Type B pancreatic cell (in vitro differentiated cells): ENCODE data around the gene KMT2E. TPM values are rescaled to one million over a fixed set of nuclear protein-coding genes. Genes with fewer than 3 reads are reported as not detected.

Source experiments
- DNase-seq: peaks from one replicate; pipeline ENCODE4 v3.0.0; 2021; ENCODE audit warnings: mixed read lengths; ENCODE audit not compliant: unreplicated experiment; ENCODE audit errors: extremely low spot score
- H3K27ac Mint-ChIP-seq: 2 replicates; pipeline ENCODE4 v1.8.0; 2021; ENCODE audit warnings: mild to moderate bottlenecking, mixed read lengths
- H3K27me3 Mint-ChIP-seq: 2 replicates; pipeline ENCODE4 v1.8.0; 2021; ENCODE audit warnings: mixed read lengths
- H3K36me3 Mint-ChIP-seq: 2 replicates; pipeline ENCODE4 v1.8.0; 2021; ENCODE audit warnings: mixed read lengths
- H3K4me1 Mint-ChIP-seq: one replicate; pipeline ENCODE4 v1.8.0; 2021; ENCODE audit warnings: mixed read lengths; ENCODE audit not compliant: unreplicated experiment
- H3K4me3 Mint-ChIP-seq: 2 replicates; pipeline ENCODE4 v1.8.0; 2021; ENCODE audit warnings: mild to moderate bottlenecking, mixed read lengths
- H3K9me3 Mint-ChIP-seq: 2 replicates; pipeline ENCODE4 v1.8.0; 2021; ENCODE audit warnings: mixed read lengths
- CTCF ChIP-seq: fragments of 200-600 bp; sonication (generic); conservative IDR thresholded peaks from 2 replicates; pipeline ENCODE4 v1.5.0; 2021; ENCODE audit warnings: antibody characterized with exemption, mild to moderate bottlenecking
- total RNA-seq: library from RNA; stranded (reverse); gene quantifications from 2 replicates; pipeline ENCODE4 v1.2.1, GENCODE V29; 2021; ENCODE audit warnings: low replicate concordance

Gene KMT2E
- total RNA-seq, 1 donor from 2014 or later = 75.6 TPM

DNA sequence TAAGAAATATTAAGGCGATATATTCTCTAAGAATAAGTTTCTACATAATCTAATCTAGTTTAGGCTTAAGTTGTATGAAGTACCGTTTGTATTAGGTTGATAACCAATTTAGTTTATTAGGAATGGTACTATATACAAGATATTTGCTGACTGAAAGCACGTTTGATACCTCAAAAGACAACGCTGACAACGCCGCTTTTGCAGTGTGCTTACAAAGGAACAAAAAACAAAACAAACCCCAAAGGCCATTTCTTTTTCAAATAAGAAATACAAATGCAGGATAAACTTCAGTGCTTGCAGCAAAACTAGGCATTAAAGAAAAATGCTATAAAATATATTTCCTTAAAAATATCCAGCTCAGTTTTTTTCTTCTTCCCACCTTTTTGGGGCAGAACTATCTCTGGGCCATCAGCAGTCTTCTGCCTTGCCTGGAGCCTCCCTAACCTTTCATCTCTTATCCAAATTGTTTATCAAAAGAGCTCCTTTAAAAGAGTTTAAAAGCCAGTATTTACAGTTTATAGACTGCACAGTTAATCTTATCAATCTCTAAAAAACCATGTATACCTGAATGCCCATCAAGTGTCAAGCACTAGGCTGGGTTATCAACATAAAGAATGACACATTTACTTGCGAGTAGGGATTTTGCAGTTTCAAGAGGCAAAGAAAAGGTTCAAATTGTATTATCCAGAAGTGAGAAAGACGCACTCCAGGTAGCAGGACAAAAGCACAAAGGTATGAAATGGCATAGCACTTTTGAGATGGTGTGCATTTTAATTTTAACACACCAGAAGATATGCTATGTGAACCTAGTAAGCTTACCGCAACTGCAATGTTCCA is 4.1 kb upstream of the KMT2E start:
- H3K27me3 Mint-ChIP-seq = peaks cover 8% of the 10 kb centered on the region
- TF ChIP-seq CTCF = no peak
- peak overlapping the region; percentile 99 for H3K4me3 Mint-ChIP-seq
- no peak for DNase-seq
- peaks cover 30% of the 10 kb centered on the region for H3K4me1 Mint-ChIP-seq
- peak overlapping the region; percentile 100 for H3K27ac Mint-ChIP-seq
- no peaks in the 10 kb centered on the region for H3K9me3 Mint-ChIP-seq
- peaks cover 32% of the 10 kb centered on the region for H3K36me3 Mint-ChIP-seq

DNA sequence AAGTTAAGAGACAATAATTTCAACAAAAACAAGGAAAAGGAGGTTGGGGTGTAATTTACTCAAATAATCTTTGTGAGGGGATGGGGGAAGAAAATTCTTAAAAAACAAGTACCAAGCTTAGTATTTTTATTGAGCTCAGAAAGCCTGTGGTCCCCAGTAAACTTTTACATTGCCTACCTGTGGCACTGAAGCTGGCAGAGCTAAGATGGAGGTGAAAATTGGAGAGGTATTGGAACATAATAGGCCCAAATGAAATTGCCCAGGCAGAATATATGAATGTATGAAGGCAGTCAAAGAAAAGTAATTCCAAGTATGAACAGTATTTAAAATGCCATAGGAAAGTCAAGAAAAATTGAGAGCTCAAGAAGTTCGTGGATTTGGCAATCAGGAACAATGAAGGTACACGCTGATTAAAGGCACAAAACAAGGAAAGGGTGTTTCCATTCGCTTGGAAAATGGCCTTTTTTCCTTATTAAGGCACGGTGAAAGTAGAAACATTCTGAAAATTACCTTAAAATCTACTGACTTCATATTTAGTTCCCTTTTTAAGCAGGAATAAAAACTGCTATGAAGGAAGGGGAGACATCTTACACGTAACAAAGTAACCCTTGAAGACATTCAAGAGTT is 3.4 kb upstream of the KMT2E start:
- DNase-seq = no peak
- Mint-ChIP-seq H3K9me3 (no peaks in the 10 kb centered on the region), H3K4me1 (peaks cover 27% of the 10 kb centered on the region), H3K27ac (peak overlapping the region; percentile 100), H3K36me3 (peaks cover 27% of the 10 kb centered on the region), H3K27me3 (peaks cover 8% of the 10 kb centered on the region), H3K4me3 (peak overlapping the region; percentile 99)
- no peak for TF ChIP-seq CTCF

GRCh38 chr7:105011141-105011830 is 2.7 kb upstream of the KMT2E start:
- peaks cover 26% of the 10 kb centered on the region for H3K4me1 Mint-ChIP-seq
- no peaks in the 10 kb centered on the region for H3K9me3 Mint-ChIP-seq
- no peak for DNase-seq

DNA sequence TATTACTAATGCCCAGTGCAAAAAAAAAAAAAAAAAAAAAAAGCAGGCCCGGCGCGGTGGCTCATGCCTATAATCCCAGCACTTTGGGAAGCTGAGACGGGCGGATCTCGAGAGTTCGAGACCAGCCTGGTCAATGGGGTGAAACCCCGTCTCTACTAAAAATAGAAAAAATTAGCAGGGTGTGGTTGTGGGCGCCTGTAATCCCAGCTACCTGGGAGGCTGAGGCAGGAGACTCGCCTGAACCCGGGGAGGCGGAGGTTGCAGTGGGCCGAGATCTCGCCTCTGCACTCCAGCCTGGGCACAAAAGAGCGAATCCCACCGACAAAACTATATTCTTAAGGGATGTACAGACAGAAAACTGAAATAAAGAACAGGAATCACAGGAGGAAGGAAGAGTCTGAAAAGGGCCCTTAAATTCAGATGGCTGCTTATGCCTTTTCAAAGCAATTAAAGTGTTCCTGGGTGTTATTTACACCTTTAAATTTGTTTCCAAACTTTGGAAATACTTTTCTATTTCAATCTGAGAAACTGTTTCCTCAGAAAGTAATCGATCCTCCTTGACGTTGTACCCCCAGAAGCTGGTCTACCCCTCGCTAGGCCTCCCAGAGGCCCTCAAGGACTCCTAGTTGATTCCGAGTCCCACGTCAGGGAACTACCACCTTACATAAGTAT is 2.0 kb upstream of the KMT2E start:
- peak overlapping the region; percentile 100 for H3K27ac Mint-ChIP-seq
- no peak for TF ChIP-seq CTCF
- H3K27me3 Mint-ChIP-seq = peaks cover 8% of the 10 kb centered on the region
- peaks cover 21% of the 10 kb centered on the region for H3K4me1 Mint-ChIP-seq
- DNase-seq = no peak
- no peaks in the 10 kb centered on the region for H3K9me3 Mint-ChIP-seq
- peak overlapping the region; percentile 99 for H3K4me3 Mint-ChIP-seq
- peaks cover 21% of the 10 kb centered on the region for H3K36me3 Mint-ChIP-seq

More at GRCh38 chr7:105011141-105011830, 2.7 kb upstream of the KMT2E start:
- TF ChIP-seq CTCF = no peak
- peaks cover 24% of the 10 kb centered on the region for H3K36me3 Mint-ChIP-seq
- H3K4me3 Mint-ChIP-seq = peak overlapping the region; percentile 99
- peak overlapping the region; percentile 100 for H3K27ac Mint-ChIP-seq
- H3K27me3 Mint-ChIP-seq = peaks cover 8% of the 10 kb centered on the region

GRCh38 chr7:105012503-105013220 is 1.3 kb upstream of the KMT2E start:
- Mint-ChIP-seq H3K27ac (peak overlapping the region; percentile 100), H3K27me3 (peaks cover 8% of the 10 kb centered on the region), H3K4me3 (peak overlapping the region; percentile 99), H3K36me3 (peaks cover 21% of the 10 kb centered on the region), H3K4me1 (peaks cover 25% of the 10 kb centered on the region), H3K9me3 (no peaks in the 10 kb centered on the region)
- TF ChIP-seq CTCF = no peak
- DNase-seq = peak; percentile 97
